GM12892 (cell line): ENCODE results near the gene ATP11A.

Experiments used
- POLR2A ChIP-seq: IDR thresholded peaks from 2 replicates; pipeline ENCODE4 v1.6.1; 2011; ENCODE audit warnings: low read depth, low read length, control low read depth
- POLR2AphosphoS5 ChIP-seq: IDR thresholded peaks from 2 replicates; pipeline ENCODE4 v1.6.1; 2011; ENCODE audit warnings: low read depth, low read length, control low read depth

GRCh38 chr13:112742583-112742982 is 52.7 kb downstream of the ATP11A start:
- TF ChIP-seq POLR2A (no peak), POLR2AphosphoS5 (no peak)
